NOMO-1 treated with dmso at 0.1 percent for 144 hours (cell line): ENCODE measurements around the gene MATN1.

Experiments used
- DNase-seq: peaks from one replicate; lab custom pipeline; 2025; ENCODE audit not compliant: unreplicated experiment; lab: John Stamatoyannopoulos, UW

The MATN1 gene

GRCh38 chr1:30665216-30666010 is 58.0 kb downstream of the MATN1 start:
- no peak for DNase-seq

GRCh38 chr1:30664103-30664755 is 59.2 kb downstream of the MATN1 start:
- no peak for DNase-seq

GRCh38 chr1:30663596-30664091 is 59.7 kb downstream of the MATN1 start:
- DNase-seq: no peak

GRCh38 chr1:30662291-30662840 is 61.0 kb downstream of the MATN1 start:
- no peak for DNase-seq

- DNase-seq: no peak
Observed at GRCh38 chr1:30661311-30661710, 62.1 kb downstream of the MATN1 start.
